GM10847 (cell line): ENCODE data around the gene ARPP19.
A peak's percentile ranks its signal among the peaks of the same experiment; 100 is the strongest.

ENCODE experiments used
- POLR2A ChIP-seq: IDR thresholded peaks from 2 replicates; pipeline ENCODE4 v1.6.1; 2011; ENCODE audit not compliant: insufficient read length; ENCODE audit errors: extremely low read depth

Gene ARPP19, protein sequence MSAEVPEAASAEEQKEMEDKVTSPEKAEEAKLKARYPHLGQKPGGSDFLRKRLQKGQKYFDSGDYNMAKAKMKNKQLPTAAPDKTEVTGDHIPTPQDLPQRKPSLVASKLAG

DNA sequence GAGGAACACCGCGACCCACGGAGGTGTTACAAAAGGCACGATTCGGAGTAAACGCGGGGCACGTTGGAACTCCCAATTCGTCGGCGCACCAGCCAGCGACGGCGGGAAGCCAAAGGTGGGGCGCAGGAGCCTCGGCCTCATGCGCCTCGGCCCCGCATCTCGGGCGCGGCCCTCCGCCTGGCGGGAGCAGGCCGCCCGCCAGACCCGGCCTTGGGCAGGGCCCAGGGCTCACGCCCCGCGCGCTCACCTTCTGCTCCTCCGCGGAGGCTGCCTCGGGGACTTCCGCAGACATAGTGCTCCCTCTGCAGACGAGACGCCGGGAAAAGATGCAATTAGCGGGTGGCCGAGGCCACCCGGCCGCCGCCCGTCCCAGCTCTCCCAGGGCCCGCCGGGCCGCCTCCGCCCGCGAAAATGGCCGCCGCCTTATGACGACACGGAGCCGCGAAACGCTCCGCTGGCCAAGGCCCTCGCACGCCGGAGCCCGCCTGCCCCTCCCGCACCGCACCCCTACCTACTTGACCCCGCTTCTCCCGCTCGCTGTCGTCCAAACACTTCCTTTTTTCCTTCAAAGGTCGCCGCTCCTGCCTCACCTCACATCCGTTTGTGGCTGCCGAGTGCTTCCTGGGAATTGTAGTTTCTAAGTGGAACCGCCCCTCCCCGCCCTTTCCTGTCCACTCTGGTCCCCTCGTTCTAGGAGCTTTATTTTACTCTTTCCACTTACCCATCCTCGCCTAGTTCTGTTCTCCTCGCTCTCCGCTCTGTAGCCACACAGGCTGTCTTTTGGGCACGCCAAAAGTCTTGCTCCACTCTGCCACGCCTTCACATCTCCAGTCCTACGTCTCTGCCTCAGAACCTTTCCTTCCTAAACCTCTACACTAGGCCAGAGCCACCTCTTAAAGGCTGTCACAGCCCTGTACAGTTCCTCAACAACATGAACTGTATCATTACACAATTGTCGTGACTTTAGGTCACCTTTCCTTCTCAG lies at the start of gene ARPP19:
Gene ARPP19, minus strand, starts transcription at position 430 of the 985 bp plus-strand sequence. Its CDS starts 138 bp downstream, at position 292.
- peak; percentile 49 for TF ChIP-seq POLR2A

DNA sequence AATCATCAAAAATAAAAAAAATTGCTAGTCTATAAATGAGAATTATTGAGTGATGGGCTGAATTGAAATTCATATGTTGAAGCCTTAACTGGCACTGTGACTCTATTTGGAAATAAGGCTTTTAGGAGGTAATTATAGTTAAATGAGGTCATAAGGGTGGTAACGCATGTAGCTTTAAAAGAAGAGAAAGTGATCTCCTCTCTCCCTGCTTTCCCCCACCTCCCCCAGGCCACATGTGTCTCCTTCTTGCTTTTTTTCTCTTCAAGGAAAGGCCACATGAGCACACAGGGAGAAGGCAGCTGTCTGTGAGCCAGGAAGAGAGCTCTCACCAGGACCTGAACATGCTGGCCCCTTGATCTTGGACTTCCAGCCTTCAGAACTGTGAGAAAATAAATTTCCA lies 48.2 kb upstream of the ARPP19 start:
- no peak for TF ChIP-seq POLR2A

DNA sequence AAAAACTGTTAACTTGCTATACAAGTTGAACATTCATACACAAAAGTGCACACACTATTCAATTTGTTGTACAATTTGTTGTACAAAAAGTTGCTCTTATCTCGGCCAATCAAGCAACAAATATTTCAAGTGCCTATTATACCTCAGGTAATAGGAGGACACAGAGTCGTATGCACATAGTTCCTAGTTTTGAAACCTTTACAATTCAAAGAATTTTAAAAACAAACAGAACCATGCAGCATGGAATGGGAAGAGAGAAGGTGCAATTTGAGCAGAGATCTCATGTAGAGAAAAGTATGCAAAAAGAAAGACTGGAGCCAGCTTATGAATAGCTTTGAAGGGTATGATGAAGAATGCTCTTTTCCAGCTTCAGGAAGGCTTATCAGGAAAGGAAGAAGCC lies 46.5 kb upstream of the ARPP19 start:
- TF ChIP-seq POLR2A, result no peak

- no peak for TF ChIP-seq POLR2A
Measured at GRCh38 chr15:52609593-52609992, 40.8 kb upstream of the ARPP19 start.

GRCh38 chr15:52584414-52584813 lies 15.6 kb upstream of the ARPP19 start:
- TF ChIP-seq POLR2A, result no peak

GRCh38 chr15:52579852-52580251 lies 11.0 kb upstream of the ARPP19 start:
- TF ChIP-seq POLR2A, result no peak

GRCh38 chr15:52576692-52577091 lies 7.9 kb upstream of the ARPP19 start:
- TF ChIP-seq POLR2A, result no peak

DNA sequence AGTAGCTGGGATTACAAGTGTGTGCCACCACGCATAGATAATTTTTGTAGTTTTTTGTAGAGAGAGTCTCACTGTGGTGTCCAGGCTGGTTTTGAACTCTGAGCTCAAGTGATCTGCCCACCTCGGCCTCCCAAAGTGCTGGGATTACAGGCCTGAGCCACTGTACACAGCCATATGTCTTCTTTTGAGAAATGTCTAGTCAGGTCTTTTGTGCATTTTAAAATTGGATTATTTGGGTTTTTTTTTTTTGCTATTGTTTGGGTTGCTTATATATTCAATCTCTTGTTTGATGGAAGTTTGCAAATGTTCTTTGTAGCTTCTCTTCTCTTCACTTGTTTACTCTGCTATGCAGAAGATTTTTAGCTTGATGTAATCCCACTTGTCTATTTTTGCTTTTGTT lies 6.2 kb upstream of the ARPP19 start:
- TF ChIP-seq POLR2A, result no peak

- TF ChIP-seq POLR2A, result no peak
Measured at GRCh38 chr15:52567871-52568600, 794 bp downstream of the ARPP19 start.

DNA sequence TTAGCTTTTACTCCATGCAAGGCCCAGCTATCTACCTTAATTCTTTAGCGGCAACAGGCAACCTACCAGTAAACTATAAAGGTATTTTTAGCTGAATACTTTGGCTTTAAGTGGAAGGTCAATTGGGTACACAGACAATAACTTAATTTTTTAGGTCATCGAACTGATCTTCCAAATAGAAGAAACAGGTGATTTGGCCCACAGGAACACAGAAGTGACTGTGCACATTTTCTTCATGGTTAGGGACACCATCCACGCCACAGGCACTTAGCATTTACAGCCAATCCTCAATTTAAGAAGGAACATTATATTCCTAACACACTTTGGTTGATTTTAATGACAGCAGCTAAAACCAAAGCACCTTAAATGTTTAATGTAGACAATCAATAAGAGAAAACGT lies 1.9 kb downstream of the ARPP19 start:
- TF ChIP-seq POLR2A, result no peak

GRCh38 chr15:52563501-52564060 lies 5.2 kb downstream of the ARPP19 start:
- TF ChIP-seq POLR2A, result no peak

GRCh38 chr15:52559575-52559974 lies 9.3 kb downstream of the ARPP19 start:
- TF ChIP-seq POLR2A, result no peak

GRCh38 chr15:52559022-52559421 lies 9.8 kb downstream of the ARPP19 start:
- TF ChIP-seq POLR2A, result no peak

DNA sequence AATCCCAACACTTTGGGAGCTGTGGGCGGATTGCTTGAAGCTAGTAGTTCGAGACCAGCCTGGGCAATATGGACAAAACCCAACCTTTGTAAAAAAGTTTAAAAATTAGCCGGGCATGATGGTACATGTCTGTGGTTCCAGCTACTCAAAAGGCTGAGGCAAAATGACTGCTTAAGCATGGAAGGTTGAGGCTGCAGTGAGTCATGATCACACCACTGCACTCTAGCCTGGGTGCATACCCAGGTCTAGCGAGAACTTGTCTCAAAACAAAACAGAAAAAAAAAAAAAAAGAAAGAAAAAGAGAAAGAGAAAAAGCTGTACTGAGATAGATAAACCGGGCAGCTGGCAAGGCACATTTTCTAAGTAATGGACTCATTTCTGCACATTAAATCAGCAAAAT lies 10.6 kb downstream of the ARPP19 start:
- TF ChIP-seq POLR2A, result no peak

- no peak for TF ChIP-seq POLR2A
Measured at GRCh38 chr15:52557274-52557641, 11.6 kb downstream of the ARPP19 start.
